HG02840 (cell line): ENCODE measurements around the gene ACTL8.

Experiments
- ATAC-seq: cut with Tn5 transposase; IDR thresholded peaks from one replicate; pipeline ENCODE4 v1.9.1; 2021; ENCODE audit warnings: mild to moderate bottlenecking, moderate library complexity, moderate number of reproducible peaks; ENCODE audit not compliant: unreplicated experiment, low FRiP score

ACTL8 gene

DNA sequence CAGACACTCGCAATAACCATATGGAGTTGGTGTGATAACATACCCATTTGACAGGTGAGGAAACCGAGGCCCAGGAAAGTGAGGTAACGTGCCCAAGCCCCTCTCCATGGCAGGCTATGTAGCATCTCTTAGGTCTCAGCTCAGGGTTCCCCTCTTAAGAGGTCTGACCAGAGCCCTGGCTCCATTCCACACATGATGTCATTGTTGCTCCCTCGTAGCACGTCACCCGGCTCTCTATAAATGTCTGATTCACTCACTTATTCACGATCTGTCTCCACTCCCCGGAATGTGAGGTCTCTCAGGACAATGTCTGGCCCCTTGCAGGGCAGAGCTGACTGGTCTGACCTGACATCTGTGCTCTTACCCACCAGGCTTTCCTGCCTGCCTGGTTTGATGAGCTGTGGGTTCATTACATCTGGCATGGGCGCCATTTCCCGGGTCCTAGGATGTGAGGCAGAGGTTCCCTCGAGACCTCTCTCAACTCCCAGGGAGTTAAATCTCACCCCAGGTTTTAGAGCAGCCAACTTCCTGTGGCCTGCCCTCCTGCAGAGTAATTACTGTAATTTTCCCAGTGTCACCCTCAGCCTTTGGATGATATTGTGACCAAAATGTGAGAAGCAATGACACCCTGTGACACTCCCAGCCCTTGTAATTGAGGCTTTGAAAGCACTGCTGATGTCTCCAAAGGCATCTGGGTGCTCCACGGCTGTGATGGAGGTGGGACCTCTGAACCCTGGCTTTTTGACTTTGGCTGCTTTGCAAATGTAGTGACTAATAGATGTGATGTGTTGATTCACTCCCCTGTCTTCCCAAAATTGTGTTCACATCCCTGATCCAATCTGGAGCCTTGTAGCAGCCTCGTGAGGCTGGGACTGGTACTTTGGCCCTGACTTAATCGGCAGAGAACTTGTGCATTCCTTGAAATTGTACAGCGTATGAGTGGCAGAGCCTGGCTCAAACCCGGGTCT is 10.6 kb downstream of the ACTL8 start:
- ATAC-seq = no peak

GRCh38 chr1:17768651-17769241 is 13.6 kb downstream of the ACTL8 start:
- no peak for ATAC-seq

GRCh38 chr1:17770983-17771382 is 15.8 kb downstream of the ACTL8 start:
- ATAC-seq = no peak

DNA sequence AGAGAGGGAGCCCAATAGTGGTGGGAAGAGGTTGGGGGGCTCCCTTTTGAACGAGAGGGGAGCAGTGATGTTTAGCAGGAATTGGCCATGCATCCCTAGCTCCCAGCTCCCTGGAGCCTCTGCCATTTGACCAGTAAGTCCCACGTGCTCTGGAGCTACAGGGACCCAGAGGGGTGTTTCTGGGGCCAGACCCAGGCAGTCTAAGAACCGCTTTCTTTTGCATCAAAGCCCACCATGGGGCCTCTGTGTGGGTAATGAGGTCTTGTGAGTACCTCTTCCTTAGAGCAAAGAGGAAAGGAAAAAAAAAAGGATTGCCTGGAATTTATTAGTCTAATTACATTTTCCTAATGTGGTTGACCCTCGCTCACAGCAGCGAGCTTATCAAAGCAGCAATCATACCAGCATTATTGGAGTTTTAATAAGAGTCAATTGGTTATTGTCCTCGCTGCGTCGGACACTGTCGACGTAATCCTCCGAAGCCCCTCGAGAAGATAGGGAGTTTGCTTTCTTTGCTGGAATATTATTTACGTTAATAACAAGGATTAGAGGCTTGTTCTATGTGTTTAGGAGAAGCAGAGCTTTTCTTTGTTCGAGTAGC is 17.6 kb downstream of the ACTL8 start:
- ATAC-seq = no peak

- ATAC-seq = no peak
Observed at GRCh38 chr1:17773591-17774326, 18.6 kb downstream of the ACTL8 start.

DNA sequence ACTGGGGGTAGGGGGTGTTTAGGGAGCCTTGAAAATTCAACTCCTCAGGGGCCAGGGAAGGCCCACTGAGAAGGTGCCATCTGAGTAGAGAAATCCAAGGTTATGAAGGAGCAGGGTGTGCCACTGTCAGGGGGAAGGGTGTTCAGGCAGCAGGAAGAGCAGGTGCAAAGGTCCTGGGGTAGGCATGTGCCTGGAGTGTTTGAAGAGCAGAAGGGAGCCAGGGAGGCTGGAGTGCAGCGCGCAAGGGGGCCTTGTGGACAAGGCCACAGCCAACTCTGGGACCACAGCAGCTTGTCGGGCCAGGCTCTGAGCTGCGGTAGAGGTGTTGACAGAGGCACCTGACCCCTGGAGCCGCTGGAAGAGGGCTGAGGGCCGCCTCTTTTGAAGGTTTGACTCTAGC is 19.3 kb downstream of the ACTL8 start:
- ATAC-seq = no peak

DNA sequence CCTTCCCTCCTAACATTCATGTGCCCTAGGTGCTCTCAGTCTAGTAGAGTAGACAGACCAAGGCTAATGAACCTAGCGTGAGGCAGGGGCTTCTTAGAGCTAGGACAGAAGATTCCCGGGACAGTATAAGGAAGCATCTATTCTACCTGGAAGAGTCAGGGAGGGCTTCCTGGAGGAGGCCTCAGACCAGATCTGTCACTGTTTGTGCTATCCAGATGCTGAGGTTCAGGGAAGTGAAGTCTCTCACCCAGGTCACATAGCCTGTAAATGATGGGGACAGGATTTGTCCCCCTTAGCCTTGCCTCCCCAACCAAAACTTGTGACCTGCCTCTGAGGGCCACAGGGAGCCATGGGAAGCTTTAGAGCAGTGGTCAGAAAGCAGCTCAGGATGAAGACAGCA is 20.7 kb downstream of the ACTL8 start:
- no peak for ATAC-seq

DNA sequence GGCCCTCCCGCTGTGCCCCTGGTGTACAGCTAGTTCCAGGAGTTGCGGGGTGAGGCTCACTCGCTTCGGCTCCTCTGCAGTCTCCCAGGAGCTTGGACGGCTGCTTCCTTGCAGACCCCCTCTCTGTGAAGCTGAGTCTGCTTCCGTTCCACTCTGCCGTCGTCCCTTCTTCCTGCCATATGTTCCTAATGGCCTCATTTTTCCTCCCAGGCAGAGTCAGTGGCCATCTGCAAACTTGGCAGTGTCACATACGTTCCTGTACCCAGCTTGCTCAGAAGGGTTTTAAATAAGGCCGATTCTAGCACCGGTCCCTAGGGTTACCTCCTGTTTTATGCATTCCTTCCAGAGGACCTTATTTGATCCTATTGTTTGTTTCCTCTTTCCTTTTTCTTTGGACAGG is 21.3 kb downstream of the ACTL8 start:
- ATAC-seq = no peak

GRCh38 chr1:17777330-17777729 is 22.2 kb downstream of the ACTL8 start:
- ATAC-seq = no peak

- no peak for ATAC-seq
Observed at GRCh38 chr1:17777818-17778217, 22.7 kb downstream of the ACTL8 start.

DNA sequence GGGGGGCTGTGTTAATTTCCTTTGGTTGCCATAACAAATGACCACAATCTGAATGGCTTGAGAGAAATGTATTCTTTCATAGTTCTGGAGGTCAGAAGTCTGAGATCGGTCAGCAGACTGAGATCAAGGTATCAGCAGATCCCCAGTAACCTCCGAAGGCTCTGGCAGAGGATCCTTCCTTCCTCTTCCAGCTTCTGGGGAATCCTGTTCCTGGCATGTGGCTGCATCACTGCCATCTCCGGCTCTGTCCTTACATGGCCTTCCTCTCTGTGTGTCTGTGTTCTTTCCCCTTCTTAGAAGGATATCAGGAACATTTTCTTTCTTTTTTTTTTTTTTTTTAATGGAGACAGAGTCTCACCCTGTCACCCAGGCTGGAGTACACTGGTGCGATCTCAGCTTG is 25.8 kb downstream of the ACTL8 start:
- no peak for ATAC-seq

DNA sequence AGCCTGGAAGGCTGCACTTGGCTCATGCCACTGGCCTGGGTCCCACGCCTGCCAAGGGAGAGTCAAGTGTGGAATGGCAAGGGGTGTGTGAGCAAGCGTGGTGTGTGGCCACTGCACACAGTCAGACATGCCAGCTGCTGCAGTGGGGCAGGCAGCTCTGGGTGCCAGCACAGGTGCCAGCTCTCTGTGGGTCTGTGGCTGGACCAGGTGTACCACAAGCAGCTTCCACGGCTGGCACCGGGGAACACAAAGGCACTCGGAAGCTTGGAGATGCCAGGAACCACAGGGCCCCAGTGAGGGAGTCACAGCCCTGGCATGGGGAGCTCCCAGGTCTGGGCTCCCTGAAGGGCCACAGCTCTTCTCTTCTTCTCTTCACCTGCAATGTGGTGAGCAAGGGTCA is 34.8 kb downstream of the ACTL8 start:
- no peak for ATAC-seq

DNA sequence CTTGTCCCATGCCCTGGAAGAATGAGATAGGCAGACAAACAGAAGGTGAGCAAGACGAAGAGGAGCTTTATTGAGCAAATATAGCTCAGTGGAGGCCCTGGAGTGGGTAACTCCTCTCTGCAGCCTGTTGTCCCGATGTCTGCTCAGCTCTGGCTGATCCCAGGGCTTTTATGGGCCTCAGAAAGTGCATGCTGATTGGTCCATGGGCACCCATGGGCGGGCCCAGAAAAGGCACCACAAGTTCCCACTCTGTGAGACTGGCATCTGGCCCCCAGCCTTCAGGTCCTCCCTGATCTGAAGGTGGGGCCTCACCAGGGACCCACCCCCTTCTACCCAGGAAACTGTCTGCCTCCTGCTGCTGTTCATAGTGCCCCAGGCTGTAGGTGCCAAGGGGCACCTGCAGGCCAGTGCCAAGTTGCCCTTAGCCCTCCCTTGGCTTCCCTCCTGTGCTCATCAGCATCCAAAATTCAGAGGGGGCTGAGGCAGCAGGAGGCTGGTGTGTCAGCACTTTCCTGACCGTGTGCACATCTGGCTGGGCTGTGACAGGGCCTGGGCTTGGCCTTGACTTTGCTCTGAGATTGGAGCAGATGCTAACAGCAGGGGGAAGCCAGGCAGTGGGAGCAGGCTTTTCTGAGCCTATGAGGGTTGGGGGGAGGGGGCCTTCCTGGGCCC is 35.4 kb downstream of the ACTL8 start:
- ATAC-seq = no peak

GRCh38 chr1:17791055-17791390 is 35.9 kb downstream of the ACTL8 start:
- ATAC-seq = no peak

- no peak for ATAC-seq
Observed at GRCh38 chr1:17791480-17791879, 36.3 kb downstream of the ACTL8 start.

GRCh38 chr1:17792421-17792820 is 37.3 kb downstream of the ACTL8 start:
- no peak for ATAC-seq

GRCh38 chr1:17795081-17795809 is 40.1 kb downstream of the ACTL8 start:
- no peak for ATAC-seq

DNA sequence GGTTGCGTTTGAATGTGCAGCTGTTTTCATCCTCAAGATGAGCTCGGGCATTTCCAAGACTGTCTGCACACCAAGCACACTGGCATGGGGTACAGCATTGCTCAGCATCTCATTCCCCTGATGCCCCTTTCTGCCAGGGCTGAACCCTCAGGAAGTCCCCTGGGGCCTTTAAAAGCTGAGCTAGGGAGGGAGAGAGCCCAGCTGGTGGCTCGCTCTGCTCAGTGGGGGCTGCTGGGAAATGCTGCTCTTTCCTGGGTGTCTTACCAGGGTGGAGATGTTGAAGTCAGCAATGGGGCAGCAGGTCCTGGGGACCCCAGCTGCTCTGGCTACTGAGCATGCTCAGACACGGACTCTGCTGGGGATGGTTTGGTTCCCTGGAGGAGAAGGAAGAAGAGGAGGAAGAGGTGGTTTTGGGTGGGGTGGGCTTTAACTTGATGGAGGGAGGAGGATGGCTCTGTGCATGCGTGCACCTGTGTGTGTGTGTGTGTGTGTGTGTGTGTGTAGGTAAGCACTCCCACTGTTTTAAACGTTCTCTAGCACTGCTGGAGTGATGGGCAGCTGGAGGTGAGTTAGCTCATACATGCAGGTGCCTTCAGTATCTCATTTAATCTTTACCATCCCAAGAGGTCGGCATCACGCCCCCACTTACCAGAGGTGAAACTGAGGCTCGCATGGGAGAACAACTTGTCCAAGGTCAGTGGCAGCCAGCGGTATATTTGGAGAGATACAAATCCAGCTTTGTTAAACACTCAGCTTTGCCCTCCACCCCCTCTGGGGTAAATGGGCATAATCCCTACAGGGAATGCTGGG is 40.9 kb downstream of the ACTL8 start:
- no peak for ATAC-seq

GRCh38 chr1:17797478-17797877 is 42.3 kb downstream of the ACTL8 start:
- no peak for ATAC-seq
